Measurements from ENCODE around the gene GBE1. TPM values are rescaled to one million over a fixed set of nuclear protein-coding genes. Genes with fewer than 3 reads are reported as not detected.

GBE1 gene
- total and polyA plus RNA-seq, 10 of the 15 experiments (the other 5 are each of a cell fraction or from before 2014, with no cell fraction given): 21.4 to 62.2 (median 41.5) TPM

DNA sequence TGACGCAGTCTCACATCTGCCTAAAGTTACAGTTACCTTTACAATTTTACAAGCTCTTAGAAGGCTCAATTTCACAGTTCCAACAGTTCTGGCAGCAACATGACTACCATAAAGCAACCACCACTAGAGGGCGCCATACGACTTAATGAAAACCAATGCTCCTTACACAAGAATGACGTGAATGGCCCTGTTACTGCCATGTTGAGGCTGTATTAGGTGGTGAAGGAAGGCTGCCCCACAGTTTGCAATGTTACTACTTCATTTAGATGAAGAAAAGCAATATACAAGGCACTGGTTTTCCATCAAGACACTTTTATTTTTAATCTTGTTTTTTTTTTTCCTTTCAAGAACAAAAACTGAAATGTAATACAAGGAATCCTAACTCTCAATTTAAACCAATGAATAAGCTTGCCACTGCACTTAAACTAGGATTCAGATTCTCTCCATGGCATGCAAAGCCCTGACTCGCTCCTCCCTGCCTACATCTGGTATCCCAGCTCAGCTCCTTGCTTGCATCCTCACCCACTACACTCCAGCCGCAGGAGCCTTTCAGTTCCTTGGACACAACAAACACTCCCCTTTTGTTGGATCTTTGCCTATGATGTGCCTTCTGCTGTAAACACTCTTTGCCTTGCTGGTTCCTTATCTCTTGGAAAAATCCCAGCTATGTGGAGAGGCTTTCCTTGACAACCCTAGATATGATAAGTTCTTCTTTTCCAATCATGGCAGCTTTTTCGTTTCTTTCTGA is 270.7 kb downstream of the GBE1 start:
- ChIA-PET CTCF (interaction anchor here (0.6 to 4.0 kb wide), 47 partner anchors 10 to 649 kb away, joined by 3 to 41 read pairs (median 4); no protein-coding TSS in a partner anchor), RAD21 (ENCODE audit: unreplicated experiment) (interaction anchor here (0.8 to 1.5 kb wide), 4 partner anchors 152 to 642 kb away, joined by 3 to 10 read pairs (median 3); no protein-coding TSS in a partner anchor), SMC1A (ENCODE audit: uncharacterized antibody, unreplicated experiment) (interaction anchor here (0.8 to 2.1 kb wide), 11 partner anchors 9 to 643 kb away, joined by 3 to 15 read pairs (median 3); no protein-coding TSS in a partner anchor), POLR2A (no interaction called here)
- H4K20me1 ChIP-seq (ENCODE audit: control insufficient read depth, insufficient read depth): no peaks in the 10 kb centered on the region
- BruUV-seq (replicated peaks): no TSS peak
- FAIRE-seq (peak; percentile 75), ATAC-seq (peak; percentile 99), DNase-seq (ENCODE audit: low read depth, low spot score) (peak; percentile 36)
- H3K27me3 ChIP-seq (replicated peaks in 1 of 2; ENCODE audit: control insufficient read depth in 2 of 2, insufficient read depth in 2 of 2, low read length in 1 of 2): no peaks in the 10 kb centered on the region
- WGBS (ENCODE audit: insufficient coverage, insufficient replicate concordance, low lambda C conversion rate, missing lambda C conversion rate): 34% methylated on average over 7 of the region's 7 CpGs
- in situ Hi-C loops (cut with MboI): loop anchor here (10.0 kb wide), 1 partner anchor 634 kb away; no protein-coding TSS in a partner anchor
- no peaks in the 10 kb centered on the region for H3K36me3 ChIP-seq (ENCODE audit: control insufficient read depth in 2 of 2, insufficient read depth in 2 of 2, low read length in 1 of 2)
- H3K27ac ChIP-seq (ENCODE audit: control insufficient read depth, insufficient read depth): no peak overlapping the region
- no peak overlapping the region for H3K9ac ChIP-seq (ENCODE audit: control insufficient read depth, insufficient read depth, low read length)
- no peak overlapping the region for H3K4me3 ChIP-seq
- no peaks in the 10 kb centered on the region for H3K9me3 ChIP-seq (replicated peaks; ENCODE audit: control insufficient read depth, insufficient read depth, low read length)
- H3K79me2 ChIP-seq (ENCODE audit: control insufficient read depth, insufficient read depth, low read length): no peaks in the 10 kb centered on the region
- intact Hi-C loops (cut with micrococcal nuclease; ENCODE audit: unreplicated experiment): loop anchor here (1.0 to 5.0 kb wide), 3 partner anchors 152 to 643 kb away; partner anchors contain the start of gene GBE1
- peaks cover 3% of the 10 kb centered on the region for H3K4me1 ChIP-seq (ENCODE audit: control insufficient read depth, insufficient read depth, low read length)
- no peak overlapping the region for H3K4me2 ChIP-seq (ENCODE audit: control insufficient read depth, insufficient read depth)
- H2AFZ ChIP-seq (ENCODE audit: control insufficient read depth, low read depth, low read length): no peak overlapping the region
- TF ChIP-seq RAD21 (IDR thresholded peaks at IDR 0.05; ENCODE audit: insufficient read depth, low read depth, low read length): peak; percentile 74
- TF ChIP-seq STAT1 (conservative IDR thresholded peaks at IDR 0.05): no peak
- TF ChIP-seq FOS (IDR thresholded peaks at IDR 0.05; ENCODE audit: borderline replicate concordance, extremely low read depth, insufficient read length): no peak
- no peak for TF ChIP-seq POLR2AphosphoS2 (IDR thresholded peaks at IDR 0.05; ENCODE audit: low read depth, low read length)
- no peak for TF ChIP-seq CEBPB (IDR thresholded peaks at IDR 0.05; ENCODE audit: borderline replicate concordance in 1 of 2, low read depth in 2 of 2, low read length in 2 of 2)
- TF ChIP-seq SMAD5 (IDR thresholded peaks at IDR 0.05; ENCODE audit: low read depth): no peak
- TF ChIP-seq, protein P1, sequence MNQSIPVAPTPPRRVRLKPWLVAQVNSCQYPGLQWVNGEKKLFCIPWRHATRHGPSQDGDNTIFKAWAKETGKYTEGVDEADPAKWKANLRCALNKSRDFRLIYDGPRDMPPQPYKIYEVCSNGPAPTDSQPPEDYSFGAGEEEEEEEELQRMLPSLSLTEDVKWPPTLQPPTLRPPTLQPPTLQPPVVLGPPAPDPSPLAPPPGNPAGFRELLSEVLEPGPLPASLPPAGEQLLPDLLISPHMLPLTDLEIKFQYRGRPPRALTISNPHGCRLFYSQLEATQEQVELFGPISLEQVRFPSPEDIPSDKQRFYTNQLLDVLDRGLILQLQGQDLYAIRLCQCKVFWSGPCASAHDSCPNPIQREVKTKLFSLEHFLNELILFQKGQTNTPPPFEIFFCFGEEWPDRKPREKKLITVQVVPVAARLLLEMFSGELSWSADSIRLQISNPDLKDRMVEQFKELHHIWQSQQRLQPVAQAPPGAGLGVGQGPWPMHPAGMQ (IDR thresholded peaks at IDR 0.05; ENCODE audit: borderline replicate concordance): no peak
- peak; percentile 42; the same call in 1 of the 2 replicates for TF ChIP-seq SMC3 (IDR thresholded peaks at IDR 0.05; ENCODE audit: borderline replicate concordance, low read length)
- TF ChIP-seq YY1 (IDR thresholded peaks at IDR 0.05; ENCODE audit: low read depth, low read length): peak; percentile 85
- TF ChIP-seq ZNF274 (IDR thresholded peaks at IDR 0.05; ENCODE audit: insufficient read depth, insufficient read length): no peak
- TF ChIP-seq STAT3 (IDR thresholded peaks at IDR 0.05; ENCODE audit: low read depth, low read length): no peak
- no peak for TF ChIP-seq RCOR1 (conservative IDR thresholded peaks at IDR 0.05; ENCODE audit: low read depth, low read length)
- 0 out of 2 replicates have a peak, but pooled peaks have one; percentile 25 for TF ChIP-seq CREB1 (IDR thresholded peaks at IDR 0.05; ENCODE audit: low read depth)
- no peak for TF ChIP-seq NR2C1 (IDR thresholded peaks at IDR 0.05)
- TF ChIP-seq, protein P2, sequence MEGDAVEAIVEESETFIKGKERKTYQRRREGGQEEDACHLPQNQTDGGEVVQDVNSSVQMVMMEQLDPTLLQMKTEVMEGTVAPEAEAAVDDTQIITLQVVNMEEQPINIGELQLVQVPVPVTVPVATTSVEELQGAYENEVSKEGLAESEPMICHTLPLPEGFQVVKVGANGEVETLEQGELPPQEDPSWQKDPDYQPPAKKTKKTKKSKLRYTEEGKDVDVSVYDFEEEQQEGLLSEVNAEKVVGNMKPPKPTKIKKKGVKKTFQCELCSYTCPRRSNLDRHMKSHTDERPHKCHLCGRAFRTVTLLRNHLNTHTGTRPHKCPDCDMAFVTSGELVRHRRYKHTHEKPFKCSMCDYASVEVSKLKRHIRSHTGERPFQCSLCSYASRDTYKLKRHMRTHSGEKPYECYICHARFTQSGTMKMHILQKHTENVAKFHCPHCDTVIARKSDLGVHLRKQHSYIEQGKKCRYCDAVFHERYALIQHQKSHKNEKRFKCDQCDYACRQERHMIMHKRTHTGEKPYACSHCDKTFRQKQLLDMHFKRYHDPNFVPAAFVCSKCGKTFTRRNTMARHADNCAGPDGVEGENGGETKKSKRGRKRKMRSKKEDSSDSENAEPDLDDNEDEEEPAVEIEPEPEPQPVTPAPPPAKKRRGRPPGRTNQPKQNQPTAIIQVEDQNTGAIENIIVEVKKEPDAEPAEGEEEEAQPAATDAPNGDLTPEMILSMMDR (IDR thresholded peaks at IDR 0.05 in 2 of 3, conservative IDR thresholded peaks at IDR 0.05 in 1 of 3; ENCODE audit: control insufficient read depth in 2 of 3, extremely low read depth in 1 of 3, insufficient read depth in 1 of 3, low read depth in 3 of 3, low read length in 3 of 3): peak; percentile 69 to 76 (median 73)
- no peak for TF ChIP-seq CBX3 (IDR thresholded peaks at IDR 0.05; ENCODE audit: borderline replicate concordance, low read depth)
- no peak for TF ChIP-seq GATAD2B (conservative IDR thresholded peaks at IDR 0.05; ENCODE audit: low read depth)
- TF ChIP-seq DPF2 (IDR thresholded peaks at IDR 0.05): no peak
- 0 out of 2 replicates have a peak, but pooled peaks have one; percentile 28 for TF ChIP-seq ATF7 (IDR thresholded peaks at IDR 0.05; ENCODE audit: low read depth)
- TF ChIP-seq CHD2 (IDR thresholded peaks at IDR 0.05; ENCODE audit: borderline replicate concordance, low read depth, low read length): no peak
- TF ChIP-seq RELA (IDR thresholded peaks at IDR 0.05; ENCODE audit: borderline replicate concordance, partially characterized antibody): no peak
- TF ChIP-seq POU2F2 (IDR thresholded peaks at IDR 0.05; ENCODE audit: borderline replicate concordance, low read depth, low read length): no peak
- TF ChIP-seq CREM (IDR thresholded peaks at IDR 0.05; ENCODE audit: low read depth): peak; percentile 31; the same call in 1 of the 2 replicates
